ENCODE measurements around the gene EXOC6B.

EXOC6B gene

DNA sequence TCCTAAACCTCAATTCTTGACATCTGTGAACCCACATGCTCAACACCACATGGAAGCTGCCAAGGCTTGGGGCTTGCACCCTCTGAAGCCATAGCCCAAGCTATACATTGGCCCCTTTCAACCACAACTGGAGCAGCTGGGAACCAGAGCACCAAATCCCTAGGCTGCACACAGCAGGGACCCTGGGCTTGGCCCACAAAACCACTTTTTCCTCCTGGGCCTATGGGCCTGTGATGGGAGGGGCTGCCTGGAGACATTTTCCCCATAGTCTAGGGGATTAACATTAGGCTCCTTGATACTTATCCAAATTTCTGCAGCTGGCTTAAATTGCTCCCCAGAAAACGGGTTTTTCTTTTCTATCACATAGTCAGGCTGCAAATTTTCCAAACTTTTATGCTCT is 40.3 kb downstream of the EXOC6B start:
- no peak for DNase-seq

DNA sequence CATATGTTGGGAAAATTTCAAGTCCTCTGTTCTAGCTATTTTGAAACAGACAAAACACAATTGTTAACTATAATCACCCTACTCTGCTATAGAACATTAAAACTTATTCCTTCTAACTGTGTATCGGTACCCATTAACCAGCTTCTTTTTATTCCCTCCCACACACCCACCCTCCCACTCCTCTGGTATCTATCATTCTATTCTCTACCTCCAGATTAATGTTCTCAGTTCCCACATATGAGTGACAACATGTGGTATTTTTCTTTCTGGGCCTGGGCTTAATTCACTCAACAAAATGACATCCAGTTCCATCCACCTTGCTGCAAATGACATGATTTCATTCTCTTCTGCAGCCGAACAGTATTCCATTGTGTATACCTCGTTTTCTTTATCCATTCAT is 43.3 kb downstream of the EXOC6B start:
- no peak for DNase-seq

DNA sequence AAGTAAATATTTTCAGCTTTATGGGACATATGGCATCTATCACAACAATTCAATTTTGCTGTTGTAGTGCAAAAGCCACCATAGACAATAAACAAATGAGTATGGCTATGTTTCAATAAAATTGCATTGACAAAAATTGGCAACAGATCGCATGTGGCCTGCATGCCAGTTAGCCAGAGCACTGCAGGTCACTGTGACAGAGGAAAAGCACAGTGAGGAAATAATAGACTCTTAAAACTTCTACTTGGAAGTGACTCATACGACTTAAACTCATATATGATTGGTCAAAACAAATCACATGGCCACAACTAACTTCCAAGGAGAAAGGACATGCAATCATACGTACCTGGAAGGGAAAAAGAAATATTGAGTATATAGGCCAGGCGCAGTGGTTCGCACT is 44.4 kb downstream of the EXOC6B start:
- no peak for DNase-seq

DNA sequence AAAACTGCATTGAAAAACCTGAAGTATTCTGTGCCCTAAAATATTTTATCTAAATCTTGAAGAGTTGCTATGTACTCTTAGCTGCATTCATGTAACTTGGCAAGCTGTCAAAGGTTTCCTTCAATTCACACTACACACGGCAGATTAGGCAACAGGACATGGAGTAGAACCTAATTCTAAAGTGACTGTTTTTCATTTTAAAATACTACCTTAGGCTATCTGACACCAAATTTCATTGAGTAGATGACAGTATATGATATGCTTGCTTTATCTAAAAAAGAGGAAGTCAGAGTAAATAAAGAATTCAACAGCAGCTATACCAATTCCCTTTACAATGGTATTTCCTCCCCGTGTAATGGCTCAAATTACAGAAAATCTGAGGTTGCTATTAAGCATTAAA is 45.4 kb downstream of the EXOC6B start:
- no peak for DNase-seq

DNA sequence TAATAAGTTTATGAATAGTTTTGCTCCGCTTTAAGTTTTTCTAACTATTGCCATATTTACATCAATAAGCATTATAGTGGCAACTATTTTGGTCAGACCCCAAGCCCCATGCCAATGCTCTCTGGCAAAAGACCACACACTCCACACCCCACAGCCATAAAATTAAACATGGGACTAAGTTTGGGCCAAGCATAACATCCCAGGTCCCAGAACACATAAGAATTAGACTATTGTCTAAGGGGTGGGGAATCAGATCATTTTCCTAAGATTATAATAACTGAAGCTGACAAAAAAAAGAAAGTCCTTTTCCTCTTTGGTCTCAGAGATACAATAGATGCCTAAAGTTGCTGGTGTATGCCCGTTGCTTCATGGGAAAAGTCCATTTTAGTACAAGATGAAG is 46.3 kb downstream of the EXOC6B start:
- no peak for DNase-seq

DNA sequence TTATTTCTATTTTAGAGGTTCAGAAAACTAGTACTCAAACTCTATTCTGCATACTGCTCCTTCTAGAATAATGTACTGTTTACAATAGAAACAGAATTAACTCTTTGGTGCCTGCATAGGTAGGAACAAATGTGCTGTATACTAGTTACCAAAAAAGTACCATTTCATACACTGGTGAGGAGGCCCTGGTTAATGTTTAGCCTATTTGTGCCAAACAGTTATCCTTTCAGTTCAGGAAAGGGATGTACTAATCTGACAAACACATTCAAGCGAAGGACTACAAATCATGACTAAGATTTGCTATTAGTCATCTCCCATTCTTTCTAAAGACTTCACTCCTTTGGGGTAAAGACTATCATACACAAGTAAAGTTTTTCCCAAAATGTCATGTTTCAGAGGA is 47.4 kb downstream of the EXOC6B start:
- no peak for DNase-seq

DNA sequence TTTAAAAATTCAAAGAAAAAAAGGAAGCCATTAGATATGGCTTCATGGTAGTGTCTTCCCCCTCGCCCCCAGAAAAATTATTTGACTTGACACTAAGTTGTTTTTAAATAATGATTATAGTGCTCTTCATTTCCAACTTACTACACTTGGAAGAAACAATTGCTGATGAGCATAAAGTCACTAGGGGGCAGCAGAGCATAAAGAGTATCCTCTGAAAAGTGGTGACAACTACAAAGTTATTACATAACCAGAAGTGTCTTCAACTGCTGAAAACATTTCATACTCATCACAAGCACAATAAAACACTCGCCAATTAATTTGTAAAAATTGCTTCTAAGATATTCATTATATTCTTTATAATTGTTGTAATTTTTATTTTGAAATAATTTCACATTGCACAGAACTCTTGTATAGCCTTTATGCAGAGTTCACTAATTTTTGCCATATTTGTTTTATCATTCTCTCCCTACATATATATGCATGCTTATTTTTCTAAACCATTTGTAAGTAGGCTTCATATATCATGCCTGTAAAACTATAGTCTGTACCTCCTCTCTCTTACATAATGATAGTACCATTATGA is 54.9 kb downstream of the EXOC6B start:
- DNase-seq: peak; percentile 40

DNA sequence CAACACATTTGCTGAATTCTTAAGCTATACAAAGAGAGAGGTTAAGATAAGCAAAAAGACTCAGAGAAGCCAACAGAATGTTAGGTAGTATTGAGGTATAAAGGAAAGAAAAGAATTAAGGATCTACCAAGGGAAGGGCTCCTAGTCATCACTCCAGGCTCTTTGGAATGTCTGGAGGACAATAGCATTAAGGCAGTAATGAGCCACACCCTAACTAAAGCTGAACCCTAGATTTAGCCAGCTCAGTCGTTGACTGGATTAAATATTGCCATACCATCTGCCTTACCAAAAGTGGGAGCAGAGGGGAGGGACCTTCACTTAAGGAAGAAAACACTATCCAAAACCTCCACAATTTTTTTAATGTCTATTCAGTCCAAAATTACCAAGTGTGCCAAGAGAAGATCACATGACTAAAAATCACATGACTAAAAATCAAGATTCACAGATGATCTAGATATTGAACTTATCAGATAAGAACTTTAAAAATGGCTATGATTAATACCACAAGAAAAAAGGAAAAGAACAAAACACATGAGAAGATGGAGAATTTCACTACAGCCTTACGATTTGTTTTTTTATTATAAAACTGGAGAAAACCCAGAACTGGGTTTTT is 59.7 kb downstream of the EXOC6B start:
- DNase-seq: no peak

DNA sequence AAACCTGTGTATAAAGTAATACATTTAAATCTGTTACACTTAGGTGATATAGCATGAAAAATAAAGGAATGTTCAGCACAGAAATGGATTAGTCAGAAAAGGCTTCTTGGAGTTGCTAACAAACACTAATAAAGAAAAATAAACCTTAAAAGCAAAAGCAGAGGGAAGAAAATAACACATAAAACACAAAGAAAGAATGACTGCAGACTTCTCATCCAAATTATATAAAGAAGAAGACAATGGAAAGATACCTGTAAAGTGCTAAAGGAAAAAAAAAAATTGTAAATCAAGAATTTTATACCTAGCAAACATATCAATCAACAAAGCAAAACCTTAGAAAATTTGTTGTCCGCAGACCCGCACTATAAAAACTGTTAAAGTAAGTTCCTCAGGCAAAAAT is 63.6 kb downstream of the EXOC6B start:
- no peak for DNase-seq

DNA sequence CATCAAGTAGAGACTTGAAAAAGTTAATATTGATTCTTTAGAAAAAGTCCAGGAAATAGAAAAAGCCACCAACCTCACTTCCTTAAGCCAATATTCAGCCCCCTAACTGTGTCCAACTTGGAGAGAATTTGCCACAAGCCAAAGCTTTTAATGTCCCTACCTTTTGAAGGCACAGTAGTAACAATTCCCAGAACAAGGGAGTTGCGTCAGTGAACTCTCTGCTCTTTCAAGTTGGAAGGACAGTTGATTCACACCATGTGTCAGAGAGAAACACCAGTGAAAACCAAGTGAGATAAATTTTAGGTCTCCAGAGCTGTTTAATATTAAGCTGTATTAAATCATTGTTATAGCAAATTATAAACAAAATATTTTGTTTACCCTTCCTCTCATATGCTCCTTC is 66.1 kb downstream of the EXOC6B start:
- no peak for DNase-seq

DNA sequence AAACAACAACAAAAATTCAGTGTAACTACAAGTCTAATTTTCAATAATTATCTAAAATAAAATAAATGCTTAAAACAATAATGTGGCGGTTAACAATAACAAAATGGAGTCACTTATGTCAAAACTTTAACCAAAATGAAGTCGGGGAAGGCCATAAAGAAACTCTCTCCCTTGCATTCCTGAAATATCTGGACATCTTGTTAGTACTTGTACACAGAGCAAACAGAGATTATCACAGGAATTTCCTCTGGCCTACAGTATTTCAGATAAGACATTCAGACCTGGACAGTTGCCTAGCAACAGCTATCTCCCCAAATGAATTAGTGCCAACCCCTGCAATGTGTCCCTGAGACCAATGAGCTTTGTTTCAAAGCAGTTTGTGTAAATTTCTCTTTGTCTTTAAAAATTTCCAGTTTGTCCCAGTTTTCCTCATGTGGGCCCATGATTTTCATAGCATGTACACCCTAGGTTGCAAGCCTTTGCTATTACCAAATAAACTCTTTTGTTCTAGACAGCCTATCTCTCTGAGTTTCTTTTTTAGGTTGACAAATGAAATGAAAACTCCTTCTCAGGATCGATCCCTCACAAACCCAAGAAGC is 68.6 kb downstream of the EXOC6B start:
- DNase-seq: no peak

DNA sequence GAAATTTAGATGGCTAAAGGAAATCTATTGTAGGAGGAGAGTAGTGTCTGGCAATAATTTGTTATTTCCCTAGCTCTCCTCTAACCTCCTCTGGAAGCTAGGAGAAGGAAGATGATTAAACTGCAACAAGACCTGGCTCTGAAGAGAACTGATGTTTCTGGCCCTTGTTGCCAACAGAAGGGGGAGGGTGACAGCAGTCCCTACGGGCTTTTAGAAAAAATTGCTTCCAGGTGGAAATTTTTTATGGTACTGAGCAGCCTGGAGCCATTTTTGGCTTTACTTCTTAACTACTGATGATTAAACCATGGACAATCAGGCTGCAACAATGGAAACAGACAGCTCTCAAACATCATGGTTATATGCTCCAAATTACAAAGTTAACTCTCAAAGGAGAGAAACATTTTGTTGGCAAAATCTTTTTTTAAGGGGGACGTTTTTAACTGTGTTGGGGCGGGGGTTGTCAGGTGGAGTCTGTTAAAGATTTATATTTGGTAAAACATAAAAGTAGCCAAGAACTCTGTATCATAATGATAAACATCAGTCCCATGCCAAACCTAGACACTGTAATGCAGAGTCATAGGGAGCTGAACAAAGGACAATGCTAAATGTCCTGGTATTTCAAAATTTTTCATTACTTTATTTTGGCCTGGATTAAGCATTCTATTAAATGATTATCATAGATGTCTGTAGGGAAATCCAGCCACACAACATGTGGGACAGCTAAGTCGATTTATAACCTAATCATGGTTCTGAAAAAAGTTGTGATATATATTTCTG is 70.0 kb downstream of the EXOC6B start:
- DNase-seq: no peak

DNA sequence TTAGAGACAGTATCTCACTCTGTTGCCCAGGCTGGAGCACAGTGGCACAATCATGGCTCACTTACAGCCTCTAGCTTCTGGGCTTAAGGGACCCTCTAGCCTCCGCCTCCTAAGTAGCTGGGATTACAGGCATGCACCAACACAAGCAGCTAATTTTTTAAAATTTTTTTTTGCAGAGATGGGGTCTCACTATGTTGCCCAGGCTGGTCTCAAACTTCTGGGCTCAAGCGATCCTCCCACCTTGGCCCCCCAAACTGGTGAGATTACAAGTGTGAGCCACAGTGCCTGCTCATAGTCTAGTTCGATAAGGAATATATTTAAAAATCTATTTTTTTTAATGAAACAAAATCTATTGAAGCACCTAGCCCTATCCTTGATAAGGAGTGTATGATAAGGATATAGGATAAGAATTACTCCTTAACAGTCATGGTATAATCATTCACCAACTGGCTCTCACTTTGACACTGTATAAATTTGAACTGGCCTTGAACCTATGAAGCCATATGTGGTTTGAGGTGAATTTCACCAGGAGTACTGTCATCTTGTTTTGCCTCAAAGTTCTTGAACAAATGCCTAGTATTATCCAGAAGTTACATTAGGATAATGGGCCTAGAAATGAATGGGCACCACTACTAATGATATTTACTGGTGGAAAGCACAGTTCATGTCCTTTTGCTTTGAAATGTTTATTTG is 71.1 kb downstream of the EXOC6B start:
- DNase-seq: no peak

DNA sequence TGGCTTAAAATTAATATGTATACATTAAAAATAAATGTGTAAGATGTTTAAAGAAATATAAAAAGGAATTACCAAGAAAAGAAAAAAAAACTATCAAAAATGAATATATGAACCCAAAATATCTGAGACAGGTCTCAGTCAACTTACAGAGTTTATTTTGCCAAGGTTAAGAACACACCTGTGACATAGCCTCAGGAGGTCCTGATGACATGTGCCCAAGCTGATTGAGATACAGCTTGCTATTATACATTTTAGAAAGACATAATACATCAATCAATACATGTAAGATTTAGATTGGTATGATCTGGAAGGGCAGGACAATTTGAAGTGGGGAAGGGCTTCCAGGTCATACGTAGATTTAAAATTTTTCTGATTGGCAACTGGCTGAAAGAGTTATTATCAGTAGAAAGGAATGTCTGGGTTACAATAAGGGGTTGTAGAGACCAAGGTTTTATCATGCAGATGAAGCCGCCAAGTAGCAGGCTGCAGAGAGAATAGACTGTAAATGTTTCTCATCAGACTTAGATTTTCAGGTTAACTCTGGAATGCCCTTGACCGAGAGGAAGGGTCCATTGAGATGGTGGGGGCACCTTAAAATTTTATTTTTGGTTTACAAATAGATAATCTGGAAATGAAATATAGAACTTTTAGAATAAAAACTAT is 74.7 kb downstream of the EXOC6B start:
- no peak for DNase-seq

DNA sequence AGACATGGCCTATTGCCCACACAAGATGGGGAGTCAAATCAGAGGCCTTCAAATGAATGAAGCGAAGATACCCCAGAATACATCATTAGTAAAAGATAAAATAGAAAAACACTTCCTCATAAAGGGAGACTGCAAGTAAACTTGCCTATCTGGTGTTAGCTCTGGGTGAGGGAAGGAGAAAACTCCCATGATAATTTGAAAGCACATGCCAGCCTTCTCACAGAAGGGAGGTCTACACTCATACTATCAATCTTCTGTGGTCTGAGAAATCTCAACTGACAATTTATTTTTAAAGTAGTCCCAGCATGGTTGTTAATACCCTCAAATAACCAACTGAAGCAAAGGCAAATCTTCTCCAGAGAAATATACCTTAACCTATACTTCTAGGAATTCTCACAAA is 75.4 kb downstream of the EXOC6B start:
- no peak for DNase-seq

DNA sequence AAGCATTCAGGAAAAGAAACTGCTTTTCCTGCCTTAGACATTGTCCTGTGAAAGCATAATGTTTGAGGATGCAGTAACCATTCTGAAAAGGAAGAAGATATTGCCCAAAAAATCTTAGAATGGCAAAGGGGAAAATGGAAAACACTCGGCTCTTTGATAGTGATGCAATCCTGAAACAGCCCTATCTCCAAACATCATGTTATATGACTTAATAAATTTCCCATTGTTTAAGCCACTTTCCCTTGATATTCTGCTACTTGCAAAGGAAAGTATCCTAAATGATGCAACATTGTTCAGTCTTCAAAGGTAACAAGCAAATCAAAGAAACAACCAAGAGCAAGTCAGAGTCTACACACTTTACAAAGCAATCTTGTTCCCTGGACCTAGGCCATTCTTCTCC is 78.5 kb downstream of the EXOC6B start:
- no peak for DNase-seq

DNA sequence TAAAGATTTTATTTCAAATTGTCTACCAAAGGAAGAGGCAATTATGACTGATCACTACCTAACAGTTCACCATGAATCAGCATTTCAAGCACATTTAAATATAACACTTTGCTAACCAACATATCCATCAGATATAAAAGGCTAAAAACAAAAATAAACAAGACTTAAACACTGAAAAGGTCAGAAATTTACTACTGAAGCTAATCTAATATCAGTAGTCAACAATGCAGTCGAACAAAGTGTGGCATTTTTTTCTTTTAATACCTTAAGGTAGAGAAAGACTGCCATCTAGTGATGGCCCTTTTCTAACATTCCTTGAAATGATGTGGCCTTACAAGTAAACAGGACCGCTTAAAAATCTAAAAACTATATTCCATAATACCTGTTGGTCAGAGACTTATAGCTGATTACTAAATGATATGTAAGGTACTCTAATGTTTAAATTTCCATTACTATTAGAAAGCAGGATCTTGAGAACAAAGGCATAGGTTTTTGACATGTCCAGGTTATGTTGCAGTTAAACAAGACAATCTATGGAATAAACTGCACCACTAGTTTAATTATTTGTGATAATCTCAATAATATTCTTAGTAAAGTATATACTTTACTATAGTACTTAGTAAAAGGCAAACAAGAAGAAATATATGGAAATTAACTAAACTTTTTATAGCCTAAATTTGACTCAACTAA is 80.0 kb downstream of the EXOC6B start:
- peak; percentile 27 for DNase-seq

DNA sequence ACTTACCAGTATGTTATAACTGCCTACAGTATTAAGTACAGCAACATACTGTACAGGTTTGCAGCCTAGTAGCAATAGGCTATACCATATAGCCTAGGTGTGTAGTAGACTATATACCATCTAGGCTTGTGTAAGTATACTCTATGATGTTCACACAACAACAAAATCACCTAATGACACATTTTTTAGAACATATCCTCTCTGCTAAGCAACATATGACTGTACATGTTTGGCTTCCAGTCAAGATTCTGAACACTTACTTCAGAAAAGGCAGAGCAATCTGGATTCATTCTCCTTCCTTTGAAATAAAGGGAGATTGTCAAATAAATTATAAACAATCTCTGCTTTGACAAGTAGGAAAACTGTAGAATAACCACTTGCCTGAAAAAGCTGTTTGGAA is 81.8 kb downstream of the EXOC6B start:
- no peak for DNase-seq

DNA sequence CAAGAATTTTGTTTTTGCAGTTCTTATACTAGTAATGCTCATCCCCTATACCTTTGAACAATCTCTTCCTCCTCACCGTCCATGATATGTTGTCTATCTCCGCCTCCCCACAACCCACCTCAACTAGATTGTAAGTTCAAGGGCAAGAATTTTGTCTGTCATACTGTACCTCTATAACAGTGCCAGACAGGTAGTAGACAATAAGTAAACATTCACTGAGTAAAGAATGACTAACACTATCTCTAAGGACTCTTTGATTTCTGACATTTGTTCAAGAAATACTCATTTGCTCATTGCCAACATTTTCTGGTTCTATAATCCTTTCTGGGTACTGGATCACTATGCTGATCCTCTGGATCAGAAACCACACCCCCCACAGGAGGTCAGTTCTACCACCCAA is 82.4 kb downstream of the EXOC6B start:
- no peak for DNase-seq

DNA sequence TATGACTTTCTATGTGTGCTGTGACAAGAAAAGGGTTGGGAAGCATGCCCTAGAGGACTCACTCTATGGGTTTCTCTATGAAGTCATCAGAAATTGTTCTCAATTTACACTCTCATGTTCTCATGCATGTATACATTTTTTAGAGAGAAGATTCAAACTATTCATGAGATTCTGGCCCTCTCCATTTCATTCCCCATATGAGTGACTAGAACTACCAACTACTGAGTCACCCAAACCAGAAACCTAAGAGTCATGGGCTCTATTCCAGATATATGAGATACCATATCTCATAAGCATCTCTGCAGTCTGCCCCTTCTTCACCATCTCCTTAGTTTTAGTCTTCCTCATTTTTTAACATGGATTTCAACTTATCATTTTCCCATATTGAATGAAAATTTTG is 87.7 kb downstream of the EXOC6B start:
- no peak for DNase-seq

DNA sequence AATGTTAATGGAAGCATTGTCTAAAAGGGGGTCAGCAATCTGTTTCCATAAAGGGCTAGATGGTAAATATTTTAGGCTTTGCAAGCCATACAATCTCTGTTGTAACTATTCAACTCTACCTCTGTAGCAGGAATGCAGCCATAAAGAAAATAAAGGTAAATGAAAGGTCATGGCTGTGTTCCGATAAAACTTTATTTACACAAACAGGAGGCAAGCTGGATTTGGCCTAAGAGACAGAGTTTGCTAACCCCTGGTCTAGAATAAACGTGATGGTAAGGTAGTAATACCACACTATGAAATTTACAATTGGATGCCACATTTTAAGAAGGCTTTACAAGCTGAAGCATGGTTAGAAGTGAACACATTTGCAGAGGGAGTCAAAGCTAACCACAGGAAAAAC is 91.4 kb downstream of the EXOC6B start:
- DNase-seq: no peak

DNA sequence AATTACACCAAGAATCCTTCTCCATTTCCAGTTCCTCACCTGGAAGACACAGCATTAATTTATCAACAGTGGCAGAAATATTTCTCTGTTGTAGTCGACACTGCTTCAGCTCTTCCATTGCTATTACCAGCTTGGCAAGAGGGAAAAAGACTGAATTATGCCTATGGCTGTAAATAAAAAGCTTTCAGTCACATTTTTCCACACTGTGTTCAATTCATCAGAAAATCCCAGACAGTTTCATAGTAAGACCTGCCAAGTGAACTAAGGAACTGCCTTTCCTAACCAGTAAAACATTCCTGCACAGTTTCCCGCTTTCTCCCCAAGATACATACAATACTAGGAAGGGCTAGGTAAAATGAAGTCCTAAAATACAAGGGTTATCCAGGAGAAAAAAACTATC is 94.7 kb downstream of the EXOC6B start:
- DNase-seq: no peak

All from NCI-H2107 (cell line).